NCI-H2107 treated with DMSO at 0.1 percent for 48 hours (cell line): ENCODE results near the gene DIABLO.

Experiments used
- DNase-seq: peaks from one replicate; lab custom pipeline; 2025; ENCODE audit not compliant: unreplicated experiment; lab: John Stamatoyannopoulos, UW

Gene DIABLO

GRCh38 chr12:122159882-122160281 lies 66.0 kb downstream of the DIABLO start:
- no peak for DNase-seq

GRCh38 chr12:122158700-122159285 lies 67.1 kb downstream of the DIABLO start:
- DNase-seq: no peak
